Measurements from ENCODE around the gene TLDC2. TPM values are rescaled to one million over a fixed set of nuclear protein-coding genes. Genes with fewer than 3 reads are reported as not detected.

TLDC2 gene
- total RNA-seq, 1 experiment from 2014 or later: not detected

GRCh38 chr20:36937402-36937770 lies 61.4 kb downstream of the TLDC2 start:
- Mint-ChIP-seq H3K4me1 (ENCODE audit: insufficient read depth, unreplicated experiment) (no peaks in the 10 kb centered on the region), H3K4me3 (ENCODE audit: unreplicated experiment) (no peak overlapping the region), H3K27me3 (ENCODE audit: insufficient read depth, unreplicated experiment) (no peaks in the 10 kb centered on the region), H3K9me3 (ENCODE audit: unreplicated experiment) (no peaks in the 10 kb centered on the region), H3K36me3 (ENCODE audit: insufficient read depth, unreplicated experiment) (no peaks in the 10 kb centered on the region), H3K27ac (ENCODE audit: low read depth, unreplicated experiment) (no peak overlapping the region)
- CTCF ChIA-PET: interaction anchor here (0.8 kb wide), 1 partner anchor 17 kb away, joined by 3 read pairs; no protein-coding TSS in a partner anchor
- POLR2A ChIA-PET: interaction anchor here (0.9 kb wide), 1 partner anchor 10 kb away, joined by 4 read pairs; no protein-coding TSS in a partner anchor
- no peak for DNase-seq (ENCODE audit: unreplicated experiment)
- intact Hi-C loops (cut with micrococcal nuclease): no loop called here
- TF ChIP-seq, protein P1, sequence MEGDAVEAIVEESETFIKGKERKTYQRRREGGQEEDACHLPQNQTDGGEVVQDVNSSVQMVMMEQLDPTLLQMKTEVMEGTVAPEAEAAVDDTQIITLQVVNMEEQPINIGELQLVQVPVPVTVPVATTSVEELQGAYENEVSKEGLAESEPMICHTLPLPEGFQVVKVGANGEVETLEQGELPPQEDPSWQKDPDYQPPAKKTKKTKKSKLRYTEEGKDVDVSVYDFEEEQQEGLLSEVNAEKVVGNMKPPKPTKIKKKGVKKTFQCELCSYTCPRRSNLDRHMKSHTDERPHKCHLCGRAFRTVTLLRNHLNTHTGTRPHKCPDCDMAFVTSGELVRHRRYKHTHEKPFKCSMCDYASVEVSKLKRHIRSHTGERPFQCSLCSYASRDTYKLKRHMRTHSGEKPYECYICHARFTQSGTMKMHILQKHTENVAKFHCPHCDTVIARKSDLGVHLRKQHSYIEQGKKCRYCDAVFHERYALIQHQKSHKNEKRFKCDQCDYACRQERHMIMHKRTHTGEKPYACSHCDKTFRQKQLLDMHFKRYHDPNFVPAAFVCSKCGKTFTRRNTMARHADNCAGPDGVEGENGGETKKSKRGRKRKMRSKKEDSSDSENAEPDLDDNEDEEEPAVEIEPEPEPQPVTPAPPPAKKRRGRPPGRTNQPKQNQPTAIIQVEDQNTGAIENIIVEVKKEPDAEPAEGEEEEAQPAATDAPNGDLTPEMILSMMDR (IDR thresholded peaks at IDR 0.05; ENCODE audit: unreplicated experiment): no peak
- BruUV-seq (replicated peaks): no TSS peak

- intact Hi-C loops (cut with micrococcal nuclease): no loop called here
- TF ChIP-seq, protein P1 (IDR thresholded peaks at IDR 0.05; ENCODE audit: unreplicated experiment): no peak
- ChIA-PET POLR2A (no interaction called here), CTCF (interaction anchor here (0.6 kb wide), 2 partner anchors 48 to 763 kb away, joined by 3 read pairs; no protein-coding TSS in a partner anchor)
- no peaks in the 10 kb centered on the region for H3K9me3 Mint-ChIP-seq (ENCODE audit: unreplicated experiment)
- no TSS peak for BruUV-seq (replicated peaks)
- H3K27ac Mint-ChIP-seq (ENCODE audit: low read depth, unreplicated experiment): no peak overlapping the region
- H3K4me1 Mint-ChIP-seq (ENCODE audit: insufficient read depth, unreplicated experiment): no peaks in the 10 kb centered on the region
- no peak overlapping the region for H3K4me3 Mint-ChIP-seq (ENCODE audit: unreplicated experiment)
- H3K36me3 Mint-ChIP-seq (ENCODE audit: insufficient read depth, unreplicated experiment): no peaks in the 10 kb centered on the region
- H3K27me3 Mint-ChIP-seq (ENCODE audit: insufficient read depth, unreplicated experiment): no peaks in the 10 kb centered on the region
- DNase-seq (ENCODE audit: unreplicated experiment): no peak
Measured at GRCh38 chr20:36941401-36941835, 65.5 kb downstream of the TLDC2 start.

Other genes with a start within 250 kb of the TLDC2 start
- gene SLA2, start 229.9 kb upstream of the TLDC2 start, total RNA-seq (2022): not detected in 2 replicates
- 7.5 and 10.3 TPM in 2 replicates for gene NDRG3, start 130.0 kb upstream of the TLDC2 start, total RNA-seq (2022)
- gene DSN1, start 102.4 kb upstream of the TLDC2 start, total RNA-seq (2022): 7.8 and 8.4 TPM in 2 replicates
- 2.6 and 3.5 TPM in 2 replicates for gene SAMHD1, start 75.6 kb downstream of the TLDC2 start, total RNA-seq (2022)
- gene RBL1, start 219.9 kb downstream of the TLDC2 start, total RNA-seq (2022): 8.8 and 9.2 TPM in 2 replicates